OCI-LY3 (cell line): ENCODE data around the gene RASD1.

ENCODE experiments used
- EZH2phosphoT487 ChIP-seq: fragments of 200-600 bp; shearing (Covaris generic); IDR thresholded peaks from 2 replicates; pipeline ENCODE4 v1.6.1; 2018; ENCODE audit warnings: antibody characterized with exemption, mixed run types, low read depth
- TF ChIP-seq, protein P1 (sequence below): fragments of 200-600, 300-600 bp; sonication (generic); IDR thresholded peaks from 2 replicates; pipeline ENCODE4 v1.5.1; 2014; ENCODE audit warnings: antibody characterized with exemption, low read length, low read depth

GRCh38 chr17:17526369-17526768, 30.2 kb upstream of the RASD1 start:
- TF ChIP-seq, protein P1, sequence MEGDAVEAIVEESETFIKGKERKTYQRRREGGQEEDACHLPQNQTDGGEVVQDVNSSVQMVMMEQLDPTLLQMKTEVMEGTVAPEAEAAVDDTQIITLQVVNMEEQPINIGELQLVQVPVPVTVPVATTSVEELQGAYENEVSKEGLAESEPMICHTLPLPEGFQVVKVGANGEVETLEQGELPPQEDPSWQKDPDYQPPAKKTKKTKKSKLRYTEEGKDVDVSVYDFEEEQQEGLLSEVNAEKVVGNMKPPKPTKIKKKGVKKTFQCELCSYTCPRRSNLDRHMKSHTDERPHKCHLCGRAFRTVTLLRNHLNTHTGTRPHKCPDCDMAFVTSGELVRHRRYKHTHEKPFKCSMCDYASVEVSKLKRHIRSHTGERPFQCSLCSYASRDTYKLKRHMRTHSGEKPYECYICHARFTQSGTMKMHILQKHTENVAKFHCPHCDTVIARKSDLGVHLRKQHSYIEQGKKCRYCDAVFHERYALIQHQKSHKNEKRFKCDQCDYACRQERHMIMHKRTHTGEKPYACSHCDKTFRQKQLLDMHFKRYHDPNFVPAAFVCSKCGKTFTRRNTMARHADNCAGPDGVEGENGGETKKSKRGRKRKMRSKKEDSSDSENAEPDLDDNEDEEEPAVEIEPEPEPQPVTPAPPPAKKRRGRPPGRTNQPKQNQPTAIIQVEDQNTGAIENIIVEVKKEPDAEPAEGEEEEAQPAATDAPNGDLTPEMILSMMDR: no peak
- no peak for TF ChIP-seq EZH2phosphoT487
